ENCODE data around the gene SHROOM4.

Gene SHROOM4

GRCh38 chrX:50776248-50776647 lies 37.7 kb downstream of the SHROOM4 start:
- DNase-seq: no peak

DNA sequence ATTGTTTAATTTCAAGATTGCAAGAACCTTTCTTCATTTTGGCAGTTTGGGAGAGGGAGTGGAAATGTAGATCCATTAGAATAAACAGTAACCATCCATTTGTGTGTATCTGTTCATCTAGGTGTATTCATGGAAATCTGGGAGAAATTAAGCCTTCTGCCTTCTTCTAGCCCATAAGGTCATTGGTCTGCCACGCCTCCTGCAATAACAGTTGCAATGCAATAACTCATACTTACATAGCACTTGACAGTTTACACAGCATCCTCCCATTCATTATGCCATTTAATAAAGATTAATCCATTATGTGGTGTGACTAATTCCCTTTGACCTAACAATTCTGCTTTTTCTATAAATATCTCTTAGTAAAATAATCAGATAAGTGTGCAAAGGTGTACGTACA lies 42.6 kb downstream of the SHROOM4 start:
- DNase-seq: no peak

- DNase-seq: no peak
Measured at GRCh38 chrX:50770702-50771101, 43.3 kb downstream of the SHROOM4 start.

- DNase-seq: no peak
Measured at GRCh38 chrX:50769389-50770063, 44.5 kb downstream of the SHROOM4 start.

- DNase-seq: no peak
Measured at GRCh38 chrX:50768801-50769200, 45.2 kb downstream of the SHROOM4 start.

DNA sequence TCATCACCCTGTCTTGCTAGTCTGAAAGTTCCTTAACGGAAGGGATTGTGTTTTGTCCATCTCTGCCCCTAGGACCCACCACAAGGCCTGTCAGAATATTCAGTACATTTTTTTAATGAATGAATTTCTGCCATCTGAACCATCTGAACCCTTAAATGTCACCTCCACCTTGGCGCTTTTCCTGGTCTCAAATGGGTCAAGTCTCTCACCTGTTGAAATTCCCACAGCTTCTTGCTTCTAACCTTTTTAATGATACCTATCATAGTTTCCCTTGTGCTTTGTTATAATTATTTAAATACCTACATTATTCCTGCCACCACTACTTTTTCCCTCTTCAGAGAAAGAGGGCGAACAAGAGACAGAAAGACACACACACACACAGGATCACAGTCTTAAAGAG lies 48.0 kb downstream of the SHROOM4 start:
- no peak for DNase-seq

DNA sequence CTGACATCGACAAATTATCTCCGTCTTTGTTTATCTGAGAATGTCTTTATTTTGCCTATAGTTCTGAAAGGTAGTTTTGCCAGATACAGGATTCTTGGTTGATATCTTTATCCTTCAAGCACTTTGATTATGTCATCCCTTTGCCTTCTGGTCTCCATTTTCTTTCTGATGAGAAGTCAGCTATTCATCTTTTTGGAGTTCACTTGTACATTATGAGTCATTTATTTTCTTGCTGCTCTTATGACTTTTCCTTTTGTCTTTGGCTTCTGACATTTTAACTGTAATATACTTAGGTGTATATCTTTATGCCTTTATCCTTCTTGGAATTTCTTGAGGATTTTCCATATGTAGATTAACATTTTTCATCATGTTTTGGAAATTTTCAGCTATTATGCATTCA lies 51.4 kb downstream of the SHROOM4 start:
- DNase-seq: no peak

- no peak for DNase-seq
Measured at GRCh38 chrX:50756276-50756675, 57.7 kb downstream of the SHROOM4 start.

- DNase-seq: no peak
Measured at GRCh38 chrX:50751091-50751490, 62.9 kb downstream of the SHROOM4 start.

DNA sequence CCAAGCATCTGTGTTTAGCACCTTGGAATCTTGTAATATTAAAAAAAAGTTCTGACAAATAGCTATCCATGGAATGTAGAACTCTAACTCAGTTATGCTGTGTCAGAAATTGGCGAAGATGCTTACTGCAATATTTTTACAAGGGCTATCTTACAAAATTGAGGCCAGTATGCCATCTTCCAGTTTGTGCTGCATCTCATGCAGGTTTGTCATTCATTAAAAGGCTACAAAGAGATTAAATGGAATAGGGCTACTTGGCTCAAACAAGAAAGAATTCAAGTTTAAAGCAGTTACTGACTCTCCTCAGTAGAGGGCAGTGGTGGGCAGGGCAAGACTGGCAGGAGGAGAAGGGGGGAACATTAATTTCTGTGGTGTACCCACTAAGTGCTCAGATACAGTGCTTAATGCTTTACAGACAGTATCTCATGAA lies 66.5 kb downstream of the SHROOM4 start:
- no peak for DNase-seq

GRCh38 chrX:50736656-50737055 lies 77.3 kb downstream of the SHROOM4 start:
- DNase-seq: no peak

DNA sequence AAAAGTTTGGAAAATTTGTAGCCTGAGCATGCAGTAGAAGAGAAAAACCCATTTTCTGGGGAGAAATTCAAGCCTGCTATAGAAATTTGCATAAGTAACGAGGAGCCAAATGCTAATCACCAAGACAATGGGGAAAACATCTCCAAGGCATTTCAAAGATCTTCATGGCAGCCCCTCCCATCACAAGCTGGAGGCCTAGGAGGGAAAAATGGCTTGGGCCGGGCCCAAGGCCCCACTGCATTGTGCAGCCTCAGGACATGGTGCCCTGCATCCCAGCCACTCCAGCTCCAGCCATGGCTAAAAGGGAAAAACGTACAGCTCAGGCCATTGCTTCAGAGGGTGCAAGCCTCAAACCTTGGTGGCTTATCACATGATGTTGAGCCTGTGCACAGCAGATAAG lies 87.7 kb downstream of the SHROOM4 start:
- DNase-seq: no peak

GRCh38 chrX:50725310-50725709 lies 88.7 kb downstream of the SHROOM4 start:
- no peak for DNase-seq

DNA sequence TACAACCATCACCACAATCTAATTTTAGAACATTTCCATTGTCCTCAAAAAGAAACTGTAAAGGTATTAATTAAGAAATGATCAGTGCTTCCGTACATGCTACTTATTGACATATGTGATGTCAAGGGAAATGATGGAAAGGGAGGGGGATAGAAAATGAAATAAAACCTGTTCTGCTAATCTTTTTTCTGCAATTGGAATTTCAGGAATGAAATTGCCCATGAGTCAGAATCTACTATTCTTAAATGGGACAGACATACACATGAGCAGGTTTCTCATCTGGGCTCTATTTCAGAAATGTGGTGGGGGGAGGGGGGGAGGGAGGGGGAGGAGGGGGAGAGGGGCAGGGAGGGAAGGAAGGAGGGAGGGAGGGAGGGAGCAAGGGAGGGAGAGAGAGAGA lies 91.0 kb downstream of the SHROOM4 start:
- no peak for DNase-seq

DNA sequence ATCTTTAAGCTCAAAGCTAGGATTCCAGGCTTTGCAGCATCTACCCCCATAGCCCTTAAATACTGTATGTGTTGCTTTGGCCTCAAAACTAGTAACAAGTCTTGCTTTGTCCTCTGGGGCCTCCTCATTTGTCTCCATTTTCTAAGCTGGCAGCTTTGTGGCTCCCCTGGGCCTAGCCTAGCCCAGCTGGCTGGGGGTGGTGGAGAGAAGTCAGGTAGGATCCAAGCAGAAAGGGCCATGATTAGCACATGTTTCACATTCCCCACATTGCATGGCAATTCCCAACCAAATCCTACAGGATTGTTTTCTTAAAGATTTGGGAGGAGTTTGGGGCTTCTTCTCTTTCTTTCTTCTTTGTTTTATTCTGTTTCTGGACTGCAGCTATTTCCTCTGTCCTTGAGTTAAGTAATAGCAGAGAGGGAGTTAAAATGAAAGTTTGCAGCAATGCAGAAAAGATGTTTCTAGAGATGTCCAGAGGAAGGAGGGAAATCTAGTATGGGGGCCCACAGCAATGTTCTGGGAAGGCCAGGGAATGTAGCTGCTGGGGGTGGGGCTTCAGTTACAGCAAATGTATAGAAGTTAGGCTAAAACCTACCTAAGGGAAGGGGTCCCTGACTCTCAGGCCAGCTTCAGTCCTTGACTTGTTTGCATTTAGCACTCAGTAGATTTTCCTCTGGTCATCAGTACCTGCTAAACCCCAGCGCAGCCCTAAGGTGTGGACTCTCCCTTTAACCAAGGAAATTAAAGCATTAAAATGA lies 92.1 kb downstream of the SHROOM4 start:
- no peak for DNase-seq

DNA sequence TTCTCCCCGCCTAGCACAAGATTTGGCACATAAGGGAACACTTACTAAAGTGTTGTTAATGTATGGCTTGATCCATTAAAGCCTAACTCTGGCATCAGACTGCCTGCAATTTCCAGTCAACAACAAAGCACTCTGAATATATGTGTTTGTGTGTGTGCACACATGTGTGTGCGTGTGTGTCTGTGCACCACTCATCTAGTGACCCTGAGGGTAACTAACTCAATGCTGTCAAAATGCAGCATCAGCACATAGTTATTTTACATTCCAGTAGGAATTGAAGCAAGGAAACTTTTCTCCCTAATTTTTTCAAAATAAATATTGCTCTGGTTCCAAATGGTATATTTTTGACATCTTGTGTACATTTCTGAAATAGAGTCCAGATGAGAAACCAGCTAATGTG lies 94.4 kb downstream of the SHROOM4 start:
- DNase-seq: no peak

DNA sequence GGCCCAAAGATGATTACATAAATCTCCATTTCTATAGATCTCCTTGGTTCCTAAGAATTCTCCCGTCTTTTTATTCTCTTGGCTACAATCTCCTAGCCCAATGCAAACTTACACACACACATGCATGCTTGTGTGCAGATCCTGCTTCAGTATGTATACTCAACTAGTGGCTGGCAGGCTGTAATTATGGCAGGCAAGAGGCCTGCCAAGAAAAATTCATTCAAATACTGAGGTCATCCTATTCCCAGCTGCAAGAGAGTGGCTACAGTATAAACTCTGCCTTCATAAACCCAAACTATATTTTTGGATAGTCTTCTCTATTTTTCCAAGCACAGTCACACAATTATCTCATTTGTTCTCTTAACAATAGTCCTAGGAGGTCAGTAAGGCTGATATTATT lies 95.2 kb downstream of the SHROOM4 start:
- no peak for DNase-seq

DNA sequence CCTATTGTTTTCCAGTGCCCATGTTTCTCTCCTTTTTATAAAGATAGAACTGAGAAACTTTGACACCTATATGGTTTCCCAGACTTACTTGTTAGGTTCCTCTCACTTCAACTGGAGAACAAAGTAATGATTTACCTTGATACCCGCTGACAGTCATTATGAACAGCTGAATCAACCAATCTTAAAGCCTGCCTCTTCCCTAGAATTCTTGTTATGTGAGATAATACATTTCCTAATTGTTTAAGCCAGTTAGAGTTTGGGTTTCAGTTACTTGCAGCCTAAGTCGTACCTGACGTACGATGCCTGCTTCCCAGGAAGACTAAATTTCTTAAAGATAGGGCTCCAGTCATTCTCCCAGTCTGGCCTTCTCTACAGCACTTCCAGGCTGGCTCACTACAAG lies 97.3 kb downstream of the SHROOM4 start:
- no peak for DNase-seq

GRCh38 chrX:50712777-50713176 lies 101.2 kb downstream of the SHROOM4 start:
- no peak for DNase-seq

DNA sequence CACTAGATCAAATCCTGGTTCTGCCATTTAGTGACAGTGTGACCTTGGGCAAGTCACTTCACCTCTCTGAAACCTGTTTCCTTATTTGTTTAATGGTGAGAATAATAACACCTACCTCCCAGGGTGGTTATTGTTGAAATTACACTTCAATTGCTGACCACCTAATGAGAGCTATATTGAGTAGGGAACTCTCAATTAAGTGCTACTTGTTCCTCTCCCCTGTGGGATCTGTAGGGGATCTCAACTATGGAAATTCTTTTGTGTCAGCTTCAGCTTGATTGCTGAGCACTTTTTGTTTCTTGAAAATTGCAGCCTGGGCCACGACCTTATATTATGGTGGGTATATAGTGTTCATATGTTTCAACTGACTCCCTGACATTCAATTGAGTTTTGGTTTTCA lies 102.1 kb downstream of the SHROOM4 start:
- no peak for DNase-seq

GRCh38 chrX:50707955-50708699 lies 105.9 kb downstream of the SHROOM4 start:
- no peak for DNase-seq

DNA sequence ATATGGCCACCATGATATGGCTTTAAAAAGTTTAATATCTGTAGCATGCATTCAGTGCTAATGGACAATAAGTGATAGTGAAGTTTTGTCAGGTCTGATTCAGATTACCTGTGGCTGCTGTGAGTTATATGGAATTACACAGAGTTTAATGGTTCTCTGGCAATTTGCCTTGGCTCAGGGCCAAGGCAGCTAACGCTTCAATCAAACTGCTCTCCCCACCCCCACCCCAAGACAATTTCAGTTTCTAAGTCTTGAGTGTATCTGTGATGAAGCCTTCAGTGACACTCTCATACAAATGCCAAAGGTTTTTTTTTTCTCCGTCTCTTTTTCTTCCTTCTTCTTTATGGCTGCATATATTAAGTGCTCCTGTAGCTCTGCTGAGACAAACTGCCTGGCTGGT lies 106.6 kb downstream of the SHROOM4 start:
- DNase-seq: no peak

DNA sequence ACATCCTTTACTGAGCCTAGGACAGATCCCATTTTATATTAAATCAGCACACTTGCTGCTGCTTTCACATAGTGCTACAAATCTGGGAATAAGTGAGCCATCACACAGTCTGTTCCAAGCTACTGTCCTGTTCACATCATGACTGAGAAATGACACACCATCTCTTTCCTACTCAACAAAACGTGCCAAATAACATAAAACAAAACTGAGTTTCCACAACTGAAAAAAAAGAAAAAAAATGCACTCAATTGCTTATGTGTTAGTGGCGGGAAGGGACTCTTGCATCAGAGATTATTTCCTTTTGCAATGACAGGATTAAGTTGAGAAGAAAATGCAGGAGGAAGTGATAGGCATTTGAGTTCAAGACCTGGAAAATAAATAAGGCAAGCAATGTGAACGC lies 109.0 kb downstream of the SHROOM4 start:
- no peak for DNase-seq

GRCh38 chrX:50704360-50704759 lies 109.6 kb downstream of the SHROOM4 start:
- no peak for DNase-seq
